HG02852 (cell line): ENCODE results near the gene MAPKBP1.

ENCODE experiments used
- ATAC-seq: cut with Tn5 transposase; IDR thresholded peaks from one replicate; pipeline ENCODE4 v1.9.1; 2021; ENCODE audit warnings: mild to moderate bottlenecking, moderate library complexity; ENCODE audit not compliant: unreplicated experiment

MAPKBP1 gene

DNA sequence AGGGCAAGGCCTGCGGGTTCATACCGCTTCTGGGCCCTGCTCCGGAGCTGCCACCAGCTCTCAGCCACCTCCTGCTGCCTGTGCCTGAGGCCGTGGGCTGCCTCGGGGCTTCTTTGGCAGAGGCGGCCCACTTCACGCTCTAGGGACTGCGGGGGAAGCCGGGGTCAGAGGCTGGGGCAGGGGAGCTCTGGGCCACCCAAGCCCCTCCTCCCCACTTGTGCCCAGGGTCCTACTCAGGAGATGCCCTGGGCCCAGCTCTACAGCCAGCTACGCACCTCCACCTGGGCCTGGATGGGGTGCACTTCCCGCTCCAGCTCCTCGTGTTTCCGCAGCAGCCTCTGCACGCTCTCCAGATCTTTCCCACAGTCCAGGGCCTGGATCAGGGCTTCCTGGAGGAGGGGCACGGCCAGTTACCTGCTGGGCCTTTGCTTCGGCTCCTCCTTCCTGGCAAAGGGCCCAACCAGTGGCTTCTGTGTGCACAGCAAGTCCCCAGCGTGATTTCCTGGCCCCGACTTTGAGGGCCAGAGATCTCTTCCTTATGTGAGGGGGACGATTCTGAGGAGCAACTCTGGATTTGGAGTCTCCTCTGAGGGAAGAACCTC, 88.3 kb downstream of the MAPKBP1 start:
- ATAC-seq: no peak

DNA sequence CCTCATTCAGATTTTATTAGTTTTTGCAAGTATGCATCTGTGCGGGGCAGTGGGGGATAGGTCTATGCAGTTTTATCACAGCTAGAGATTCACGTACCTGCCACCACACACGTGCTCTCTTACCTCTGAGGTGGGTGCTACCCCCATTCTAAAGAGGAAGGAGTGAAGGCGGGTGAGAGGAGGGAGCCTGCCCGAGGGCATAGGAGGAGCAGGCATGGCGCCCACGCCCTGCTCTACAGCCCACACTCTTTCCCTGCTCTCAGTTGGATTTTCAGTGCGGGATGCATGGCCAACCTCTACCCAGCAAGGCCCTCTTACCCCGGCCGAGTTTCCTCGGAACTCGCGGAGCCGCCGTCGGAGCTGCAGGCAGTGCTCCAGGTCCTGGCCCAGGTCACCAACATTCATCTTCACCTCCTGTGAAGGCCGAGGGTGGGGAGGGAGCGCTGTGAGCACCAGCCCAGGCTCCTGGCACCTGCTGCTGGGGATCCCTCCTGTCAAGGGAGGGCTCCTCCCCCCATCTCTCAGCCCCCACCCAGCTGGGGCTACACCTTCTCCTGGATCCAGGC, 91.3 kb downstream of the MAPKBP1 start:
- no peak for ATAC-seq

DNA sequence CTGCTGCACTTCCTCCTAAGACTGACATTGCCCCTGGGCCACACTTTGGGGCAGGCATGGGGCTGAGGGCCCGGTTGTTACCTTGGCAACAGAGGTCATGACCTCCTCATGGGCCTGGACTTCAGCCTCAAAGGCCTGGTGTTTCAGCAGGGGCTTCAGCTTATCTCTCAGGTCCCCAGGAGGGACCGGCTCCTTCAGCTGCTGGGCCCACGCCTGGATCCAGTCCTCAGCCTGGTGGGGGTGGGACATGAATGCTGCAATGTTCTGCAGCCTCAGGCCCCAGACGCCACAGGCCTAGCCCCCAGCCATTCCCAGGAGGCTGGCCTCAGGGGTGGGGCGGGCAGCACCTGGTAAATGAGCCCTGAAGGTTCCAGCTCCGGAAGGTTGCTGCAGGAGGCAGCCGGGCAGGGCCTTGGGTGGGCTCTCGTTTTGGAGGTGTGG, 92.0 kb downstream of the MAPKBP1 start:
- ATAC-seq: no peak

DNA sequence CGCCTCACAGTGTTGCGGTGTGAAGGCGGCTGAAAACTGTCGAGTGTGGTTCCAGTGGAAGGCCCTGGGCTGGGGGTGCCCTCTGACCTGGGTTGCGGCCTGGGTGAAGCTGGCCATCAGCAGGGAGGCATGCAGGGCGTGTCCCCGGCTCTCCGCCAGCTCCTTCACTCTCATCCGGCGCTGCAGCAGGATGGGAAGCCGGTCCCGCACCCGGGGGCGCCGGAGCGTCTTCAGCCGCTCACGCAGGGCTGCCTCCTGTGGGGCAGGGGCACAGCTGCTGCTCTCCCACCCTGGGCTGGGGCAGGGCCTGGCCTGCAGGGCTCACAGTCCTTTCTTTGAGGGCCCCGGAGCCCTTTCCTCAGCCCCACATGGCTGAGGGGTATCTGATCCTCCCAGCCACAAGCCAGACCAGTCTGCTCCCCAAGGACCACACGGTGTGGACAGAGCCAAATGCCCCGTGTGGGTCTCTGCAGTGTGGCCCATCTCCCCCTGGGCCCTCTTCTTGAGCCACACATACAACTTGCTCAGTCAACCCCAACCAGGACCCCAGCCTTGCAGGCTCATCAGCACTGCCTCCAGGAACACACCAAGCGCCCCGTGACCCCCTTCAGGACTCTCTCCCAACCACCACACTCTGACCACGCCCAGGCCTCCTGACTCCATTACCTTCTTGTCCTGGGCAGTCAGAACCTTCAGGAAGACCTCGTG, 92.7 kb downstream of the MAPKBP1 start:
- ATAC-seq: no peak

DNA sequence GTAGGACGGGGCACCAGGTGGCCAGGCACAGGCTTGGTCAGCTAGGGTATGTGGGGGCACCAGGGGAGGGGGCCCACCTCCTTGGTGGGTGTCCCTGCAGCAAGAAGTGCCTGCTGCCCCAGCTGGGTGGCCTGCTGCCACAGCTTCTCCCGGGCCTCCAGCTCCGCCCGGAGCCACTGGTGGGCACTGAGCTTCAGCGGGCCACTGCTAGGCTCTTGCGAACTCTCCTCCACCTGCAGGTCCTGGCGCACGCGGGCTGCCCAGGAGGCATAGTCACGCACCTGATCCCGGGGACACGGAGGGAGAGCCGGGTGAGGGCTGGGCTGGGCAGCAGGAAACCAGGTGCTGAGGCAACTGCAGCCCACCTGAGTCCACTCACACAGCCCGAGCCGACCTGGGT, 94.0 kb downstream of the MAPKBP1 start:
- ATAC-seq: no peak

DNA sequence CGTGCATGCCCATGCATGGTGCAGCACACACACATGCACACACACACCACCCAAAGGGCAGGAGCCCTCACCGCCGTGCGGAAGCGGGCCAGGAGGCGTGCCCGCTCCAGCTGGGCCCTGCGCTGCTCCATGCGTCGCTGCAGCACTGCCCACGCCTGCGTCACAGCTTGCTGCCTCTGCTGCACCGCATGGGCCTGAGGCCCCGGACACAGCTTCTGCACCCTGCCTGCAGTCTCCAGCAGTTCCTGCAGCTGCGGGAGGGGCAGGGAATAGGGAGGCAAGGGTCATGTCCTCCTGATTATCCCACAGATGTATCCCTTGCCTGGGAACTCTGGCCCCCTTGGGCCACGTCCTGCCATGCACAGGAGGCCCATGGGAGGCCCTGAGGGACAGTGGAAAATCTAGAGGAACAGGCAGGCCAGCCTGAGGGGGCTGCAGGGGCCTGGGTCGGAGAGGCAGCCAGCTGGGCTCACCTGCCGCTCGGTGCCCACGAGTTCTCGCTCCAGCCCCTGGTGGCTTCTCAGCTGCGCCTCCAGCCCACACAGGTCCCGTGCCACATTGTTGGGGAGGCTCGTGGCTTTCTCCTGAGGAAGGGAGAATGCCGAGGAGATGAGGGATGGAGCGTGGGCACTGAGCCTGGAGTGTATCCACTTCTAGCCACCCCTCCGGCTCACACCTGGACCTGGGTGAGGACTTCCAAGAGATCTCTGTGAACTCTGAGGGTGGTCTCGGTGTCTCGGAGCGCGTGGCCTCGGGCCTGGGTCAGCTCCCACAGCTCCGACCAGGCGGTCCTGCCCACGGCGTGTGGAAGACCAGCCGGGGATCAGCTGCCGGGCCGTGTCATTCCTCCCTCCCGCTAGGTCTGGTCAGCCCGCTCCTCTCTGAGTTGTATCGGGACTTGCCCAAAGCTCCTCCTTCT, 95.7 kb downstream of the MAPKBP1 start:
- no peak for ATAC-seq

DNA sequence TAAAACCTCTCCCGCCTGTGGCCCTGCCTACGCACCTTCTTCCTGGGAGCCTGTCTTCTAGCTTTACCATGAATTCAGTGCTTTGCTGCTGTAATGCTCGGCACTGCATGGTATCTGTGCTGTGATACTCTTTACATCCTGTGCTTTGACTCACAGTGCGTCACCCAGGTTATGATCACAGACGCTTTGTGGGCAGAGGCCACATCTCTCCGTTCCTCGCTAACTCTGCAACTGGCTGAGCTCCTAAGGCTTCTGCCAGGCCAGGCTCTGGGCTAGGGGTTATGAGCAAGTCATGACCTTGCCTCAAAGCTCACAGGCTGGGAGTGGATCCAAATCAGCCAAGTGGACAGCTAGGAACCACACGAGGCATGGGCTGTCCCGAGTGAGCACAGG, 96.4 kb downstream of the MAPKBP1 start:
- no peak for ATAC-seq

DNA sequence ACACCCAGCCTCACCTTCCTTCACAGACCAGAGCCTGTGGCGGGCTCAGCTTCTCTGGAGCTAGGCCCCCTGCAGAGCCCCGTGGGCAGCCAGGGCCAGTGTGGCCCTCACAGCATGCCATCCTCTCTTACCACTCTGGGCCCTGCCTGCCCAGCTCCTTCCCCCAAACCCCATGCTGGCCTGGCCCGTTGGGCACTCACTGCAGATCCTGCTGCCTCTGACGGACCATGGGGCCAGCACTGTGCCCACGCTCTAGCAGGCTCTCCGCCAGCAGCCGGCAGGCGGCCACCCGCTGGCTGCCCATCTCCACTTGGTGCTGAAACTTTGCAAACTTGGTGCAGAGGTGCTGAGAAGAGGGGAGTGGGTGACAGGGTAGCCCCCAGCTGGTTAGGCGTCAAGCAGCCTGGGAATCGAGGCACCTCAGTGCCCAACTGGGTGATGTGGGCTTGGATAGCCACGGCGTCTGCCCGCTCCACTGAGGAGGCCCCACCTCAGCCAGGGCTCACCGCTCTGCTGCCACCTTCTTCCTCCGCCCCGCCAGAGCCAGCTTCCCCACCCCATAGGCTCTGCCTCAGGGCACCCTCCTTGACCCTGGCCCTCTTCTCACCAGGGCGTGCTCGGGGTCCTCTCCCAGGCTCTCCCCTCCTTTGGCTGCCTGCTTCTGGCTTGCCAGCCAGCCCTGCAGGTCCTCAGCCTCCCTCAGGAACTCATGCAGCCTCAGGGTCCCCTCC, 97.1 kb downstream of the MAPKBP1 start:
- no peak for ATAC-seq

DNA sequence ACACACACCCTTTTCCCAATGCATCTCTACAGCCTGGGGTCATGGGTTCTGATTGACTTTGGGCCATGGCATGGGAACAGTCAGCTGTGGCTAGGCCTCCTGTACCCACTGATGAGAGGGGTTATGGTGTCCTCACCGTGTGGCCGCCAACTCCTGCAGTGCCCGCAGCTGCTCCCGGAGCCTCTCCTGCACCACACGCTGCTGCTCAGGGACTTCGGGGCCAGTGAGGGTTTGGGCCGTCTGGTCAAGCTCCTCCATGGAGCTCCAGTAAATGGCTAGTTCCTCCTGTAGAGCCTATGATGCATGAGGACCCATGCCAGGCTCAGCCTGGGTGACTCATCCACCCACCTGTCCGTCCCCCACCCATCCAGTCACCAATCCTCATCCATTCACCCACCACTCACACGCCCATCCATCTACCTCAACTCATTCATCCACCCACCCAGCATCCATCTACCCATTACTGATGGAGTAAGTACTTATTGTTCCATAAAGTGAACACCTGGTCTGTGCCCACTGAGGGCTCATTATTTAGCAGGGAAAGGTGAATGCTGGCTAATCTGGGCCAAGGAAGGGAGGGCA, 98.0 kb downstream of the MAPKBP1 start:
- ATAC-seq: no peak

DNA sequence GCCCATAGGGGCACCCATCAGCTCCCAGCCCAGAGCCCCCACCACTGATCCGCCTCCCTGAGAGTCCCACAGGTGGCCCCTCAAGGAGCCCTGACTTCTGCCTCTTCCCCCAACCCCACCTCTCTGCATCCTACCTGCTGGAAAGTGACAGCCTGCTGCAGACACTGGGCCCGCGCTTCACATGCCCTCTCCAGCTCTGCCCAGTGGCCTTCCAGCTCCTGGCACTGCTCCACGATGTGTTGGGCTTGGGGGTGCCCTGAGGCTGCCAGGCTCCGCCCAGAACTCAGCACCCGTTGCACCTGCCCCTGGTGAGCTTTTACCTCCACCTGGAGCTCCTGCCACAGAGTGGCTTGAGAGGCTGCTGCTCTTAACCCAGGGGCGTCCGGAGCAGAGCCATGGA, 99.4 kb downstream of the MAPKBP1 start:
- no peak for ATAC-seq

DNA sequence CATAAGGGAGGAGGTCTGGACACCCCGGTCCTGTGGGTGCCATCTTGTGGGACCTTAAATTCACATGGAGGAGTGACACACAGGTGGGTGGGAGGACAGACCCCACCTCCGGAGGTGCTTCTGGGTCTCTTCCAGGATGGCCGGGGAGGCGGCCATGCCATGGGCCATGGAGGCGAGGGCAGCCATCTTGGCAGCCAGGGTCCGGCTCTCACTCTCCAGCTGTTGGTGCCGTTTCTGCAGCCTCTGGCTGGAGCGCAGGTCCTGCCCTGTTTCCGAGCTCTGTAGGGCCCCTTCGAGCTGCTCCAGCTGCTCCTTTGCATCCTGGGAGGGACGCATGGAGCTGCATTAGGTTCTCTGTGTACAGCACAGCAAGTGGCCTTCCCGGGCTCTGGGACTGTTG, 100.5 kb downstream of the MAPKBP1 start:
- ATAC-seq: no peak

DNA sequence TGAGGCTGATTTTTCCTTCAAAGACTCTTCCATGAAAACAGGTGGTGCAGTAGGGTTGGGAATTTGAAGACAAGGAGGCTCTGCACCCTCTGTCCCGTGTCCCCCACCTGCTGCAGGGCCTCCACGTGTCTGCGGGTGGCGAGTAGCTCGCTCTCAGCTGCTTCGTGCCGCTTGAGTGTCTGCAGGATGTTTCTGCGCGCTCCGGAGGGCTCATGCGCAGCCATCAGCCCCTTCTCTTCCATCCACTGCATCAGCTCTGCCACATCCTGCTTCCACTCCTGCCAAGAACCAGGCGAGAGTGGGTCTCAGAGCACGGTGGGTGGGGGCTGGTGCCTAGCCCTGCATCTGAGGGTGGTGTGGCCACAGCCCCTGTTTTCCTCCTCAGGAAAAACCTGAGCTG, 101.7 kb downstream of the MAPKBP1 start:
- ATAC-seq: no peak

DNA sequence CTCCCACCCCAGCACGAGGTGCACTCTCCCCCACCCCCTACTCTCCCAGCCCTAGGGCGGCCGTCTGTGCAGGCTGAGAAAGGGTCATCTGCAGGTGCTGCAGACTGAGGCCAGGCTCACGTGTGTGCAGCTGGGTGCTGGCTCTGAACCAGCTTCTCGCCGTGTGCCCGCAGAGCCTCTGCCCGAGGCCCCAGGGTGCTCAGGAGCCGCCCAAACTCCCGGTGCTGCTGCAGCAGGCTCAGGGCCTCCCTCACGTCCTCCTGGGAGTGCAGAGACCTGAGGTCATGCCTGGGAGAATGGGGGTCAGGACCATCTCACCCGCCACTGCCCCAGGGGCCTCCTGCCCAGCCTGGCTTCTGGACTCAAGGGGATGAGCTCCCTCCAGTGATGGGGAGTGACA, 102.4 kb downstream of the MAPKBP1 start:
- ATAC-seq: no peak
